GM12892 (cell line): ENCODE data around the gene STEAP2.
"Not testable (repeated sequence)": the region's sequence is repeated elsewhere in the genome, so short reads cannot be mapped to it uniquely, and the experiment has no call there.

ENCODE experiments used
- DNase-seq: peaks from one replicate; pipeline ENCODE4 v3.0.0; 2011; ENCODE audit not compliant: insufficient read length
- FAIRE-seq: peaks from 2 replicates; lab custom pipeline; 2011; peaks lifted over from hg19 to GRCh38; lab: Jason Lieb, UNC
- POLR2A ChIP-seq: IDR thresholded peaks from 2 replicates; pipeline ENCODE4 v1.6.1; 2011; ENCODE audit warnings: low read depth, low read length, control low read depth
- POLR2AphosphoS5 ChIP-seq: IDR thresholded peaks from 2 replicates; pipeline ENCODE4 v1.6.1; 2011; ENCODE audit warnings: low read depth, low read length, control low read depth
- TAF1 ChIP-seq: IDR thresholded peaks from 2 replicates; pipeline ENCODE4 v1.6.1; 2011; ENCODE audit warnings: low read depth, mild to moderate bottlenecking, control low read depth, low read length, borderline replicate concordance

STEAP2 gene

DNA sequence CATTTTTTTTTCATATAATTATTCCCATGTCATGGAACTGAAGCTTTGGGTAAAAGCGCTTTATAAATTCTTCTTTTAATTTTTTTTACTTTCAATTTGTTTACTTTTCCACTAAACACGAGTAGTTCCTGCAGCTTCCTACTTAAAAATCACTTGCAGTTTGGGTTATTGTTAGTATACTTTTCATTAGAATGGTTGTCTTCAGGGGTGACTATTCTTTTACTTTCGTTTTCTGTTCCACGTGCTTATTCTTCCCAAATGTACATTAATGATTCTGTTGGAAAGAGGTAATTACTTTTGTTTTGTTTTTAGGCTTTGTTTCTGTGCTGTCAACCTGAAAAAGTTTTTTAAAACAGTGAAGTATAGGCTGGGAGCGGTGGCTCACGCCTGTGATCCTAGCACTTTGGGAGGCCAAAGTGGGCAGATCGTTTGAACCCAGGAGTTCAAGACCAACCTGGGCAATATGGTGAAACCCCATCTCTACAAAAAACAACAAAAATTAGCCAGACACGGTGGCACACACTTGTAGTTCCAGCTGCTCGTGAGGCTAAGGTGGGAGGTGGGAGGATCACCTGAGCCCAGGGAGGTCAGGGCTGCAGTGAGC, 28.2 kb downstream of the STEAP2 start:
- TF ChIP-seq POLR2AphosphoS5 (no peak), TAF1 (no peak), POLR2A (no peak)

DNA sequence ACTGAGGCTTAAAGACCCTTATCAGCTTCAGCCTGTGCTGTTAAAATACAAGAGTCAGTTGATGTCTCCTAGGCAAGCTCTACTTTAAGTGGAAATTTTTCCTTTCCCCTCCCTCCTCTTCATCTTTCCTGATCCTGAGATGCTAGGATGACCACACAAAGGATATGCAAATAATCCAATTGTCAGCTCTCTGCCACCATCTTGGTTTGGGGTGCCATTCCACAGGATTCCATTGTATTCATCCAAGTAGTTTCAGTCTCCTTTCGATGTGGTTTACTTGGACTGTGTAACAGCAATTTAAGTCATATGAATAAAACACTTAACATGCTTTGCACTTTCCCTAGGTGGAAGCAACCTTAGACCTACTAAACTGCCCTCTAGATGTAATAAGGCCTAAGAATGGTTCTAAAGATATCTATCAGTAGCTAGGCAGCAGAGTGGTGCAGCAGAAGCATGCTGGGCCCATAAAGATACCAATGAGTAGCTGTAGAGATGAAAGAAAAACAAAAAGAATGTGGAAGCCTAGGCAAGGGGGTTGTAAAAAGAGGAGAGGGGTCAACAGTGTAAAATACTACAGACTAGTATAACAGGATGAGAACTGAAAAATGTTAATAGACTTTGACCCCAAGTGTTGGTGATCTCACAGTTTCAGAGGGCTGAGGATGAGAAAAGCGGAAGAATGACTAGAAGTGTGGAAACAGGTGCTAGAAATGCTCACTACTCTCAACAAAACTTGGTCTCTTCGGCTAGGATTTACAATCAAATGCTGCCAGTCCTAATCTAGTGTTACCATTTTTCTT, 31.0 kb downstream of the STEAP2 start:
- FAIRE-seq (no peak), DNase-seq (no peak)
- TF ChIP-seq POLR2AphosphoS5 (no peak), TAF1 (no peak), POLR2A (no peak)

More for the DNA sequence above, 28.2 kb downstream of the STEAP2 start:
- no peak for DNase-seq
- FAIRE-seq, result no peak

DNA sequence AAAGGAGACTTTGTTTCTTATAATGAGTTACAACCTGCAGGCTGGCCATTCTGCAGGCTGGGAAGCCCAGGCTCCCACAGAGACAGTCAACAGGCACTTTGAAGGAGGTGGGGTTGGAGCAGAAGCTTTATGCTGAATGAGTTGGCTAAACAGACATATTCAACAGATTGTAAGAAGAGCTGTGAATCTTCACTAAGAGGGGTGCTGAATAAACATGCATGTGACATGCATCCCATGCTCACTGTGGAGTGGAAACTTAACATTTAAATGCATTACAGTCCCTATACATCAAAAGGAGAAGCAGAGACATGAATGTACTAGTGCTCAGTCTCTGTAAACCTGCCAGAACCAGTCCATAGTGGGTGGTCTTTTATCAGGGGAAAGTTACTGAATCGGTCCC, 32.0 kb downstream of the STEAP2 start:
- no peak for FAIRE-seq
- no peak for DNase-seq
- TF ChIP-seq TAF1 (no peak), POLR2A (no peak), POLR2AphosphoS5 (no peak)

GRCh38 chr7:90244565-90244908, 33.0 kb downstream of the STEAP2 start:
- DNase-seq (no peak), FAIRE-seq (no peak)
- TF ChIP-seq TAF1 (no peak), POLR2AphosphoS5 (no peak), POLR2A (no peak)

DNA sequence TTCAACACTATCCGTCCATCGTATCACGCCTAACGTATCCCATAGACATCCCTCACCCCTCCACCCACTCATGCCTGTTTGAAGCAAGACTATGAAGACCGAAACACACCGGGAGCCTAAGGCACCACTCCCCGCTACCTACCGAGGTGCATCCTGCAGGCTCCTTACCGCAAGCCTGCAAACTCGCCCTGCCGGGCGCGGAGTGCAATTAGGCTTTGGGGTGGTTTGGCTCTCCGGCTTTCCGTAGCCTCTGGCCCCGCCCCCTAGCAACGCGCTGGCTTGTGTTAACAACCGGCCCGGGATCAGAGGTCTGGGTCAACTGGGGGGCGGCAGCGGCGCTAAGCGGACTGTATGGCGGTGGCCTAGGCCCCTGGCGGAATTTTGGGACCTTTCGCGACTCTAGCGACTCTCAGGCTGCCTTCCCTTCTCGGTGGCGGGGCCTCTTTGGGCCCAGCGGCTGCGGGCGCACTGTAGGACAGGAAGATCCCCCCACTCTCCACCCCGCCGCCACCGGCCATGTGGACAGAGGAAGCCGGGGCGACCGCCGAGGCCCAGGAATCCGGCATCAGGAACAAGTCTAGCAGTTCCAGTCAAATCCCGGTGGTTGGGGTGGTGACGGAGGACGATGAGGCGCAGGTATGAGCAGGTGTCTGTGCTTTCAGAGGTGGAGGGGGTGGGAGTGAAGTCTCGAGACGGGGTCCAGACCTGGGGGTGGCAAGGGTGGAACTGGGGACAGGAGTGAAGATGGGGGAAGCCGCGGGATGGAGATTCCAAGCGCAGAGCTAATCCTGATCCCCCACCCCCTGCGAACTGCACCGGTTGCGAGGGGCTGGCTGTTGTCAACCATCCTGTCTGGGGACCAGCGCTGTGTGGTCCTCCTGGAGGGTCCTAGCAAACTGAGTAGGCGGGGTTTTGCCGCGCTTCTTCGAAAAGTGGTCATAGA, 33.6 kb downstream of the STEAP2 start, which contains the start of gene CFAP69:
TSS of gene CFAP69 (plus strand) at position 266 of the 943 bp plus-strand sequence. CDS start at position 517, 251 bp downstream.
- DNase-seq, result peak; percentile 58
- FAIRE-seq, result peak; percentile 83
- TF ChIP-seq POLR2A, result no peak
- TF ChIP-seq TAF1, result no peak
- no peak for TF ChIP-seq POLR2AphosphoS5

GRCh38 chr7:90246171-90246570, 34.6 kb downstream of the STEAP2 start:
- DNase-seq (no peak), FAIRE-seq (no peak)
- TF ChIP-seq POLR2AphosphoS5 (no peak), POLR2A (no peak), TAF1 (no peak)

DNA sequence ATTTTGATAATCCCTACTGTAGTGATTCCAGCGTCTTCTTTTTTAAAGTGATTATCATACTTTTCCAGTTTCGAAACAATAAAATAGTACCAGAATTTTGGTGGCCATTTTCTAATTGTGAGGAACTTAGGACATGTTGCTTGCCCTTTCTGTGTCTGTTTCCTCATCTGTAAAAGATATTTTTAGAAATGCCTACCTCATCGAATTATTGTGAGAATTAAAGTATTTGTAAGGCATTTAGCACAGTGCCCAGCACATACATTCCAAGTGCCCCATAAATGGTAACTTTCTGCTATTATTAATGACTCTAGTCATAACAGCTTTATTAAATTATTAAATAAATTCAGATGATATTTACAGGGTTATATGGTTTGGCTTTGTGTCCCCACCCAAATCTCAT, 37.2 kb downstream of the STEAP2 start:
- DNase-seq (no peak), FAIRE-seq (no peak)
- TF ChIP-seq POLR2AphosphoS5 (no peak), TAF1 (no peak), POLR2A (no peak)

- no peak for FAIRE-seq
- no peak for DNase-seq
- TF ChIP-seq TAF1, result no peak
- TF ChIP-seq POLR2A, result no peak
- TF ChIP-seq POLR2AphosphoS5, result no peak
Measured at GRCh38 chr7:90250601-90251303, 39.2 kb downstream of the STEAP2 start.

DNA sequence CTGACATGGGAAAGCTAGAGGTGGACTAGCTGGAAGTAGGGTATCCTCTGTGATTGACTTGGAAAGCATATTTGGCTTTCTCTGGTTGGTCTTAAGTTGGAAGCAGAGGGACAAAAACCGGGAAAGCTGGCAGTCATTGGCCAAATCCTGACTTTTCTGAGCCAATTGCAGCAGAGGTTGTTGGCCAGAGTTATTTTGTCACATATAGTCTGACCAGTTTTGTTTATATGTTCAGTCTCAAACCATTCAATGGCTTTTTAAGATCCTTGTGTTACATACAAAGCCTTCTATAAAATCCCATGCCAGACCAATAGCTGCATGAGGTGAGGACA, 39.7 kb downstream of the STEAP2 start:
- FAIRE-seq (no peak), DNase-seq (no peak)
- TF ChIP-seq TAF1 (no peak), POLR2AphosphoS5 (no peak), POLR2A (no peak)

GRCh38 chr7:90256011-90256410, 44.5 kb downstream of the STEAP2 start:
- not testable (repeated sequence) for FAIRE-seq, DNase-seq

GRCh38 chr7:90256778-90257177, 45.2 kb downstream of the STEAP2 start:
- DNase-seq, result no peak
- TF ChIP-seq POLR2AphosphoS5, result no peak
- TF ChIP-seq TAF1, result no peak
- TF ChIP-seq POLR2A, result no peak
- no peak for FAIRE-seq
